SK-N-SH (cell line): Measurements from ENCODE around the gene R3HDM1.

Source experiments
- EP300 ChIP-seq, 2 experiments: IDR thresholded peaks; 2 replicates each; pipeline versions ENCODE4 v1.4.0 to v1.6.1; 2012; ENCODE audit warnings: borderline replicate concordance in 1 of 2, low read depth in 1 of 2, low read length in 1 of 2
- EZH2phosphoT487 ChIP-seq: fragments of 200-600 bp; sonication (generic); IDR thresholded peaks from 2 replicates; pipeline ENCODE4 v1.6.1; 2017; ENCODE audit warnings: low read depth, mixed run types, mild to moderate bottlenecking, antibody characterized with exemption, moderate library complexity, borderline replicate concordance
- MEF2A ChIP-seq: IDR thresholded peaks from 2 replicates; pipeline ENCODE4 v1.4.0; 2012; ENCODE audit warnings: low read depth, borderline replicate concordance
- MXI1 ChIP-seq: IDR thresholded peaks from 2 replicates; pipeline ENCODE4 v1.6.1; 2012; ENCODE audit warnings: mild to moderate bottlenecking, low read depth, low read length, improper control_type of control experiment
- POLR2AphosphoS5 ChIP-seq: IDR thresholded peaks from 2 replicates; pipeline ENCODE4 v1.6.1; 2012; ENCODE audit warnings: low read depth, low read length
- TCF12 ChIP-seq: IDR thresholded peaks from 2 replicates; pipeline ENCODE4 v1.4.0; 2012
- TEAD4 ChIP-seq: IDR thresholded peaks from 2 replicates; pipeline ENCODE4 v1.4.0; 2012; ENCODE audit warnings: mild to moderate bottlenecking, borderline replicate concordance; ENCODE audit not compliant: insufficient read depth
- YY1 ChIP-seq: IDR thresholded peaks from 2 replicates; pipeline ENCODE4 v1.4.0; 2012; ENCODE audit warnings: low read depth, mild to moderate bottlenecking
- TF ChIP-seq, protein P1 (sequence below): fragments of 200-600 bp; sonication (generic); IDR thresholded peaks from 2 replicates; pipeline ENCODE4 v1.6.1; 2017; ENCODE audit warnings: antibody characterized with exemption, mild to moderate bottlenecking, moderate library complexity
- TF ChIP-seq, protein P2 (sequence below): fragments of 150-350 bp; IDR thresholded peaks from 2 replicates; pipeline ENCODE4 v1.6.1; 2016; ENCODE audit warnings: mild to moderate bottlenecking, low read depth, low read length
- TF ChIP-seq, protein P3 (sequence below): IDR thresholded peaks from 2 replicates; pipeline ENCODE4 v1.4.0; 2012; ENCODE audit warnings: low read depth, borderline replicate concordance

DNA sequence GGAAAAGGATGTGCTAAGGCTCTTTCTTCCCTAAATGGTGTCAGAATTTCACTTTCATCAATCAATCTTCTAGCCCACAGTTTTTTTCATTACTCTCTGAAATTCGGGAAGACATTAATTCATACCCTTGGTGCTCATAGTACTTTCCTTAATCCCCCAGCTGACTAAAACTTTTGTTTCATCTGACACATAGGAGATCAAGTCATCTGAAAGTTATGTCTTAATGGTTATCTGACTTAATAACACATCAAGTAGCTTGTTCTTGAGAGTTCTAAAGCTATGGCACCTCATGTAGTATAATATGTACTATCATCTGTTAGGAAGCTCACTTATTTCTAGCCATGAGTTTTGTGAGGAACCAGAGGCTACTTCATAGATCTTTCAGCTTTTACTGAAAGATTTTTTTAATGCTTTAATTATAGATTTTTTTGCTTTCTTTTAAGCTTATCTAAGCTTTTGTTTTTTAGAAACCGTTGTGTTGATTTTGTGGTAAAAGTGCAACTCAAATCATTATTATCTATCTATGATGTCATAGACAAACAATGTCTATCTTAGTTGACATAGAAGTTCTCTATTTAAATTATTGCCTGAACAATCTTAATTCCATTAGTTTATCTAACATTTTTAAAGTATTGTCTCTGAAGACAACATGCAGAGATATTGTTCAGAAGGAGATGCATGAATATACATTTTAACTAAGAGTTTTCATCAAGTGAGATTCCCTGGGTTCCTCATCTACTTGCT is 116.7 kb downstream of the R3HDM1 start:
- TF ChIP-seq EZH2phosphoT487 (no peak), YY1 (no peak), MXI1 (no peak), POLR2AphosphoS5 (no peak), TCF12 (no peak), EP300 (IDR thresholded peaks at IDR 0.05; ENCODE audit: borderline replicate concordance in 1 of 2, low read depth in 1 of 2, low read length in 1 of 2) (no peak), TEAD4 (no peak), MEF2A (no peak)
- TF ChIP-seq, protein P1, sequence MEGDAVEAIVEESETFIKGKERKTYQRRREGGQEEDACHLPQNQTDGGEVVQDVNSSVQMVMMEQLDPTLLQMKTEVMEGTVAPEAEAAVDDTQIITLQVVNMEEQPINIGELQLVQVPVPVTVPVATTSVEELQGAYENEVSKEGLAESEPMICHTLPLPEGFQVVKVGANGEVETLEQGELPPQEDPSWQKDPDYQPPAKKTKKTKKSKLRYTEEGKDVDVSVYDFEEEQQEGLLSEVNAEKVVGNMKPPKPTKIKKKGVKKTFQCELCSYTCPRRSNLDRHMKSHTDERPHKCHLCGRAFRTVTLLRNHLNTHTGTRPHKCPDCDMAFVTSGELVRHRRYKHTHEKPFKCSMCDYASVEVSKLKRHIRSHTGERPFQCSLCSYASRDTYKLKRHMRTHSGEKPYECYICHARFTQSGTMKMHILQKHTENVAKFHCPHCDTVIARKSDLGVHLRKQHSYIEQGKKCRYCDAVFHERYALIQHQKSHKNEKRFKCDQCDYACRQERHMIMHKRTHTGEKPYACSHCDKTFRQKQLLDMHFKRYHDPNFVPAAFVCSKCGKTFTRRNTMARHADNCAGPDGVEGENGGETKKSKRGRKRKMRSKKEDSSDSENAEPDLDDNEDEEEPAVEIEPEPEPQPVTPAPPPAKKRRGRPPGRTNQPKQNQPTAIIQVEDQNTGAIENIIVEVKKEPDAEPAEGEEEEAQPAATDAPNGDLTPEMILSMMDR: no peak
- TF ChIP-seq, protein P2, sequence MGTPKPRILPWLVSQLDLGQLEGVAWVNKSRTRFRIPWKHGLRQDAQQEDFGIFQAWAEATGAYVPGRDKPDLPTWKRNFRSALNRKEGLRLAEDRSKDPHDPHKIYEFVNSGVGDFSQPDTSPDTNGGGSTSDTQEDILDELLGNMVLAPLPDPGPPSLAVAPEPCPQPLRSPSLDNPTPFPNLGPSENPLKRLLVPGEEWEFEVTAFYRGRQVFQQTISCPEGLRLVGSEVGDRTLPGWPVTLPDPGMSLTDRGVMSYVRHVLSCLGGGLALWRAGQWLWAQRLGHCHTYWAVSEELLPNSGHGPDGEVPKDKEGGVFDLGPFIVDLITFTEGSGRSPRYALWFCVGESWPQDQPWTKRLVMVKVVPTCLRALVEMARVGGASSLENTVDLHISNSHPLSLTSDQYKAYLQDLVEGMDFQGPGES: no peak
- TF ChIP-seq, protein P3, sequence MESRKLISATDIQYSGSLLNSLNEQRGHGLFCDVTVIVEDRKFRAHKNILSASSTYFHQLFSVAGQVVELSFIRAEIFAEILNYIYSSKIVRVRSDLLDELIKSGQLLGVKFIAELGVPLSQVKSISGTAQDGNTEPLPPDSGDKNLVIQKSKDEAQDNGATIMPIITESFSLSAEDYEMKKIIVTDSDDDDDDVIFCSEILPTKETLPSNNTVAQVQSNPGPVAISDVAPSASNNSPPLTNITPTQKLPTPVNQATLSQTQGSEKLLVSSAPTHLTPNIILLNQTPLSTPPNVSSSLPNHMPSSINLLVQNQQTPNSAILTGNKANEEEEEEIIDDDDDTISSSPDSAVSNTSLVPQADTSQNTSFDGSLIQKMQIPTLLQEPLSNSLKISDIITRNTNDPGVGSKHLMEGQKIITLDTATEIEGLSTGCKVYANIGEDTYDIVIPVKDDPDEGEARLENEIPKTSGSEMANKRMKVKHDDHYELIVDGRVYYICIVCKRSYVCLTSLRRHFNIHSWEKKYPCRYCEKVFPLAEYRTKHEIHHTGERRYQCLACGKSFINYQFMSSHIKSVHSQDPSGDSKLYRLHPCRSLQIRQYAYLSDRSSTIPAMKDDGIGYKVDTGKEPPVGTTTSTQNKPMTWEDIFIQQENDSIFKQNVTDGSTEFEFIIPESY: no peak
